ENCODE data around the gene YPEL1.
"Not testable (repeated sequence)": the region's sequence is repeated elsewhere in the genome, so short reads cannot be mapped to it uniquely, and the experiment has no call there.

Gene YPEL1

DNA sequence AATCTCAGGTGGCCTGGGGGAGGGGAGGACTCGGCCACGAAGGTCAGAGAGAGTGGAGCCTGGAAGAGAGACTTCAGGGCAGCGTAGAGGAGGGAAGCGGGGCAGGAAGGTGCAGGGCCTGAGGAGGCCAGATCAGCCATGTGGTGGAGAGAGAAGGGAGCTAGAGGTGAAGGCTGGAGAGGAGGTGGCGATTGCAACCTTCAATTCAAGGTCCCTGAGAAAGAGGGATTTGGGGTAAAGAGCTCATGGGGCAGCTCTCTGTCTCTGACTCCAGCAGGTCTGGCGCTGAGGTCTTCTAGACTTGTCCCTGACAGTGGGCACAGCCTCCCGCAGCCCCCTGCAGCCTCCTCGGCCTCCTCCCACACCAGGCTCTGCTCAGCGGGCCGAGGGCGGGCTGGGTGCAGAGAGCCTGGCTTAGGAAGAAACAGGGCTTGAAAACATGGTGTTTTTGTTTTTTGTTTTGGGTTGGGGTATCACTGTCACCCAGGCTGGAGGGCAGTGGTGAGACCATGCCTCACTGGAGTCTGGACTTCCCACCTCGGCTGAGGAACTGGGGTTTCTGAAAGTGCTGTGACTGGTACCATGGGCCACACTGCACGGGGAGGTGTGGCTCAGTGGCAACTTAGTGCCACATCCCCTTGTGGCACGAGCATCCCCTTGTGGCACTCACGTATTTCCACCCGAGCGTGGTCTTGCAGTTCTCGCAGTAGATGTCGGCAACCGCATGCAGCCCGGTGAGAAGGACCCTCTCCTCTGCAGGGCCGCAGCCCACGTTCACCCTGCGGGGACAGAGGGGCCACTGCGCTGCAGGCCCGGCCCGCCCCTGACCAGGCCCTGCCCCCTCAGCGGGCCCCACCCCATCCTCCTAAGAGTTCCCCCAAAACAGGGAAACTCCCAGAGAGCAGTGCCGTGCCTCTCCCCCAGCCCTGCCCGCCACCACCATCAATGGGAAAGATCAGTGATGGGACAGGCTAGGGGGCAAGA, 32.6 kb downstream of the YPEL1 start:
- DNase-seq (ENCODE audit: low read depth, low spot score) = no peak
- no peak overlapping the region for H3K27ac ChIP-seq

DNA sequence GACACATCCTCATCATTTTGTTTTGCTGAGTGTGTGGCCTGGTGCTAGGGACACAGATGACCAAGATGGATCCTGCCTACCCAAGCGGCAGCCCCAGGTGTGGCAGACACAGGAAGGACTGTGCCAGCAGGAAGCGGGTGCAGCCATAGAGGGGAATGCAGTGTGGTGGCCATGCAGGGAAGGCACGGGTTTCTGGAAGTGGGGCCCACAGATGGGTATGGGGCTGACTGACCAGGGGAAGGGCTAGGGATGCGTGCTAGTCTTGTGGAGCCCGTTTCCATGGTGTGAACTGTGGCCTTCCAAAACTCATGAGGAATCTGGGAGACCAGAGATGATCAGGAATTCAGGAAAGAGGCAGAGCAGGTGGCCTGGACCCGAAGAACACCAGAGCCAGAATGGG, 33.5 kb downstream of the YPEL1 start:
- no peak overlapping the region for H3K27ac ChIP-seq
- DNase-seq (ENCODE audit: low read depth, low spot score) = no peak

DNA sequence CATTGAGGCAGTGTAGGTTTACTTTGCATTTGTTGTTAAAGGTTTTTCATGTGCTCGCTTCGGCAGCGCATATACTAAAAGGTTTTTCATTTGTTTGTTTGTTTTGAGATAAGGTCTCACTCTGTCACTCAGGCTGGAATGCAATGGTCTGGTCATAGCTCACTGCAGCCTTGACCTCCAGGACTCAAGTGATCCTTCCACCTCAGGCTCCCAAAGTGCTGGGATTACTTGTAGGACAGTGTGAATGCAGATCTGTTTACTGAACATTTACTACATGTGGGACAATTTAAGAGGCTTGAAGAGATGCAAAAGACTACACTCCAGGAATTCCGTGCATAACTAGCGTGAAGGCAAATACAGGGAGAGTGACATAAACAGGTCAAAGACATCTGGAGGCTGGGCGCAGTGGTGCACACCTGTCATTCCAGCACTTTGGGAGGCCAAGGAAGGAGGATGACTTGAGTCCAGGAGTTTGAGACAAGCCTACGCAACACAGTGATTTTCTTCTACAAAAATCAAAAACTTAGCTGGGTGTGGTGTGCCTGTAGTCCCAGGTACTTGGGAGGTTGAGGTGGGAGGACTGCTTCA, 34.1 kb downstream of the YPEL1 start:
- H3K27ac ChIP-seq = no peak overlapping the region
- no peak for DNase-seq (ENCODE audit: low read depth, low spot score)

DNA sequence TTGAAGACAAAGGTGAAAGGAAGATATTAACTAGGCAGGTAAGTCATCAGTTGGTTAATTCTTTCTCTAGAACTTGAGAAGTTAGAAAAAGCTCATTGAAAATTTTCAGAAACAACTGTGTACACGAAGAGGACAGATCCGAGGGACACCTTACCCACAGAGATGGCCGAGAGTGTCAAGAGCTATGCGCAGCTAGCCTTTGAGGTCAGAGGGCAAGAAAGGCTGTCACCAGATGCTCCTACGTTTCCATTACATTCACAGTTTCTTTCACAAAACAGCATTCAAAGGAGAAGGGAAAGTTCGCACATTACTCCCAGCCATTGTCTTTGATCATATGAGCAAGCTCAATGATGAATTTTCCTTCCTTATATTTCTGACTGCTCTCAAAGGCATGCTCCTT, 34.8 kb downstream of the YPEL1 start:
- H3K27ac ChIP-seq = no peak overlapping the region
- DNase-seq (ENCODE audit: low read depth, low spot score) = no peak

DNA sequence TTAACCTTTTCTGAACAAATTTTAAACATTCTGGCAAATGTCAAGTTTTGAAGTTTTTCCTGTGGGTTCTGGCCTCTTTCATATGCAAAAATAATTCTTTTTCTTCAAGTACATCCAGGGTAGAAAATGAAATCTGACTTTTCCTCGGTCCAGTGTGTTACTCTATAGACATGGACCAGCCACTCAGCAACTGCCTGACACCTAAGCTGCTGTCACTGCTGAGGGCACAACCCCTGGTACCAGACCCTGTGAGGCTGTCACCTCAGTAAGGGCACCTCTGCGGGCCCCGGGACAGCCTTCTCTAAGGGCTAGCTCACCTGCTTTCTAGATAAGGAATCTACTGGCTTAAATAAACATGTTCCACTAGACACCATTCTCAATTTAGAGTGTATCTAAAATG, 36.0 kb downstream of the YPEL1 start:
- no peak overlapping the region for H3K27ac ChIP-seq
- DNase-seq (ENCODE audit: low read depth, low spot score) = no peak

DNA sequence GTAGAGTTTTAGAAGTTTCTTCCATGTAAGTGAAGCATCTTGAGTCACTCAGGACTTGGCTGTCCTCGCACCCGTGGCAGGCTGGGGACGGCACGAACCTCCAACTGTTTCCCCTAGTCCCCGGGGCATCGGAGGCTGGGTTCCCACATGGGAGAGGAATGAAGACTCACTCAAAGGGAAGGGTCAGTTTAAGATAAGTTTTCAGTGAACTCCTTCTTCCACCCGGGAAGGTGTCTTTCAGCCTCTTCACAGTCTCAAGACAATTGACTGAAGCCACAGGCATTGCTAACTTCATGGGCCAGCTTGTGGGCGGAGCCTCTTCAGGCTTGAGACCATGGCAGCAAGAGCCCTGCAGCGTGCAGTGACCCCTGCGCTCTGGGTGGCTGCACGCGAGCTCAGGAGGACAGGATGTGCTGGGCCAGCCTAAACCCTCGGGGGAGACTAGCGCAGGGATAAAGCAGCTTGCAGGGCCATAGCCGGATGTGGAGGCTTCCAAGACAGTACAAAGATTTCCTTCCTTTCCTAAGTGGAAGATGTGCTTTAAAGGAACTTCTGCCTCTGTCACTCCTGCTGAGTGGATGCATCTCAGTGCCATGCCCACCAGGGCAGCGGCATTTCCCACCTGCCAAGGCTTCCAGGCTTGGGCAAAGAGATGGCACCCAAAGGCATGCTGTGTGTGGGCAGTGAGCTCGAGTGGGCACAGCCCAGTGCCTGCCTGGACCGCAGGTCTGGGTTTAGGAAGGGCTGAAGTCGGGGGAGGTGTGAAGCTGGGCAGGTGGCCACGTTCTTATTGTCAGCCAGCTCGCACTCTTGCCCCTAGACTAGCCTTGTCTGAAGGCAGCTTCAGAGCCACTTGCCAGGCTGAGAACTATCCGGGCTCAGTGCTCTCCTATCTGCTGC, 36.9 kb downstream of the YPEL1 start:
- DNase-seq (ENCODE audit: low read depth, low spot score) = no peak
- no peak overlapping the region for H3K27ac ChIP-seq

DNA sequence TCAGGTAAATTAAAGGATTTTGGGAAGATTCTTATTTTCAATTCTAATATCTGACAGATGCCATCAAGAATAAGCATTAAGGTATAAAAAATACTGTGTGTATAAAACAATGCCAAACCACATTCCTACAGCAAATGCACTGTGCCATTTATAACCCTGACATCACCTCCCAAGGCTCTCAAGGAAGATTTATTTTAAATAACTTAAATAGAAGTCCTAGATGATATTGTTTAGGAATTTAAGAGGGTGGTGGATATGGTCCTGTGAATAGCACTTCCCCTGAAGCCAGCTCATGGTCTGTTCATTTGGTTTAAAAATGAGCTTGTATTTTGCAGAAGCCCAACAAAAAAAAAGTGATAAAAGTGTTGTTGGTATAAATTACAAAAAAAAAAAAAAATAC, 37.7 kb downstream of the YPEL1 start:
- no peak overlapping the region for H3K27ac ChIP-seq
- DNase-seq (ENCODE audit: low read depth, low spot score) = no peak

DNA sequence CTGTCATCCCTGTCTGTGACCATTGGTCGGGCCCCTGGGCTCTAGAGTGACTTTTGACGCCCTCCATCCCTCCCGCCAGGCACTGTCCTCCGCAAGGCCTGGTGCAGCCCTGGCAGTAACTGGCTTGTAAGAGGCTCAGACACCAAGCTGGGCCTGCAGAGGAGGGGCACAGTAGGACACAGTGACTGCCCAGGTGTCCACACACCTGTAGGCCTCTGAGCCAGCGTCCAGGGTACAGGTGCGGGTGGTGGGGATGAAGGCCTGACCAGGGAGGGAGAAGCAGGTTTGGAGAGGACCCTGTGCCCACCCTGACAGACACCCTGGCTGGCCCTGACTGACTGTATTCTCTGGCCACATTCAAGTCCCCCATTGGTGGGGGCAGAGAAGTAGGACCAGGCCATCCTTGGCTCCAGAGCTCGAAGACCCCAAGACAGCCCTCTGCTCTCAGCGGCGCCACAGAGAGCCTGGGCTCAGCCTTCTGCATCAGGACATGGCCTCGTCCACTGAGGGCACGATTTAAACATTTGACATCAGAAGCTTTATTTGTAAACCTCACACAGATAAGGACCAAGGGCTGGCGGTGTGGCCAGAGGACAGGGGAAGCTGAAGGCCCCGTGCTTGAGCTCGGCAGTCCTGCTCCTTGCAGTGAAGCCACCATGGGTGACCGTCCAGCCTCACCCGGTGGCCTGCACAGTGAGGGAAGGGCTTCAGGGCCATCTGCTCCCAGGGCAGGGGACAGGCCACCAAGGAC, 38.4 kb downstream of the YPEL1 start:
- DNase-seq (ENCODE audit: low read depth, low spot score) = no peak
- H3K27ac ChIP-seq = no peak overlapping the region

DNA sequence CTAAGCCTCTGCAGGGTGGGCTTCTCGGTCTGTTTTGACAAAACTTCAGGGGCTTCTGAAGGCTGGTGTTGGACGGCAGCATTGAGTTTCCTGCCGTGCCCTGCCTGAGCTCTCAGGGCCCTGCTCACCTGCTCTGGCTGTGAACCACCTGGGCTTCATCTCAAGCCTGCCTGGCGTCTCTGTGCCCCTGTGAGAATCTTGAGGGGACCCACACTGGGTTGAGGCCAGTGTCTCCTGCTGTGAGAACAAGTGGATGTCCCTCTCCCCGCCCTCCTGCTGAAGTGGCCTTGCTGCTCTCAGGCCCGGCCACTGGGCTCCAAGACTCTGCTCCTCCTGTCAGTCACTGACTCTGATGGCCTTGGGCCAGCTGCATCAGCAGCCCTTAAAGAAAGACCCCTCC, 39.5 kb downstream of the YPEL1 start:
- DNase-seq (ENCODE audit: low read depth, low spot score) = no peak
- H3K27ac ChIP-seq = no peak overlapping the region

DNA sequence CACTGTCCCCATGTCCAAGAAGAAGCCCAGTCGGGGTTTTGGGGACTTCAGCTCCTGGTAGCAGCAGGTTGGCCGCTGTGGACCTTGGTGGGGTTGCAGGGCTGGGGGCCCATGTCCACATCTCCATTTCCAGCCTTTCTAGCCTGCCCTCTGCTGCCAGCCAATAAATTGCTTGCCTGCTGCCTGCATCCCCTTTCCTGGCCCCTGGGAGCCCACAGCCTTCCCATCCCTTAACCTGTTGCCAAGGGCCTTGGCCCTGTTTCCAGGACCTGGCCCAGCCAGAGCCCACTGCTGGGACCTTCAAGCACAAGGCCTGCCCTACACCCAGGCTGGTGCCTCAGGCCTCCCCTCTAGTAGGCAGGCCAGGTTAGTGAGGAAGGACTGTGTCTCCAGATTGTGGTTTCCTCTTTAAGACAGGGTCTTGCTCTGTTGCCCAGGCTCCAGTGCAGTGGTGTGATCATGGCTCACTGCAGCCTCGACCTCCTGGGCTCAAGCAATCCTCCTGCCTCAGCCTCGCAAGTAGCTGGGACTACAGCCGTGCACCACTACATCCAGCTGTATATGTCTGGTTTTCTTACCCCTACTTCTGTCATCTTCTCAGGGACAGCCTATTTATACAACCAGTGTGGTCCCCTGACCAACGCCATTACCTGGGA, 40.0 kb downstream of the YPEL1 start:
- no peak for DNase-seq (ENCODE audit: low read depth, low spot score)
- no peak overlapping the region for H3K27ac ChIP-seq

DNA sequence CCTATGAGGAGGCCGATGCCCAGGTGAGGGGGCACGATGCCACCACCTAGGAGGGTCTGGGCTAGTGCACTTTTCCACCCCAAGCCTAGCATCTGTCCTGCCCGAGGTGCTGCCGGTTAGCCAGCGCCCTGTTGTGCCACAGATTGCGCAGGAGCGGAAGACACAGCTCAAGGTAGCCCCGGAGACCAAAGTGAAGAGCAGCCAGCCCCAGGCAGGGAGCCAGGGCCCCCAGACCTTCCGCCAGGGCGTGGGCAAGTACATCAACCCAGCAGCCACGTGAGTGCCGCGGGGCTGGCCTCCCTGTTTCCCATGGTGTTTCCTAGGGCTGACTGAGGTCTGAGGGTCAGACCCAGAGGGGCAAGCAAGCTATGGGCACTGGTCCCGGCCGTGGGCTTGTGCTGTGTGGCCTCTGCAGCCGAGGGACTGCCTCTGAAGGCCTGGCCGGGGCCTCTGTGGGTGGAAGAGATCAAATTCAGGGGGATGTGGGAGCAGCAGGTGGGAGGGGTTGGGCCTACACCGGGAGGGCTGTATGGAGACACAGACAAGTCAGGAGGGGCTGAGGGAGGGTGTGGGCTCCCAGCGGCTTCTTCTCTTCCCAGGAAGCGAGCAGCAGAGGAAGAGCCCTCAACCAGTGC, 40.7 kb downstream of the YPEL1 start:
- H3K27ac ChIP-seq = no peak overlapping the region
- DNase-seq (ENCODE audit: low read depth, low spot score) = no peak

DNA sequence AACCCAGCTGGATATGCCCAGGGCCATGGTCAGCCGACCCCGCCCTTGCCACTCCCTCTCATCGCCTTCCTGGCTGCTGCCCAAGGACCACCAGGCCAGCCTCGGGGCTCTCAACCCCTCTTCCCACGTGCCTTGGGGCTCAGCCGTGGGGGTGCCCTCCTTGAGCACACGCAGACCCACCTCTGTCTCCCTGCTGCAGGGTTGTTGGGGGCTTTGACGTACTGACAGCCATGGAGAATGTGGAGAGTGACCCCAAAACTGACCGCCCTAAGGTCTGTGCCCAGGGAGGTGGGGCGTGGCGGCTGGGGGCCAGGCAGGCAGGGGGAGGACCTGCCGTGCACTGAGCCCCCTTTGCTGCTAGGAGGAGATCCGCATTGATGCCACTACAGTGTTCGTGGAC, 41.2 kb downstream of the YPEL1 start:
- no peak for DNase-seq (ENCODE audit: low read depth, low spot score)
- H3K27ac ChIP-seq = no peak overlapping the region

DNA sequence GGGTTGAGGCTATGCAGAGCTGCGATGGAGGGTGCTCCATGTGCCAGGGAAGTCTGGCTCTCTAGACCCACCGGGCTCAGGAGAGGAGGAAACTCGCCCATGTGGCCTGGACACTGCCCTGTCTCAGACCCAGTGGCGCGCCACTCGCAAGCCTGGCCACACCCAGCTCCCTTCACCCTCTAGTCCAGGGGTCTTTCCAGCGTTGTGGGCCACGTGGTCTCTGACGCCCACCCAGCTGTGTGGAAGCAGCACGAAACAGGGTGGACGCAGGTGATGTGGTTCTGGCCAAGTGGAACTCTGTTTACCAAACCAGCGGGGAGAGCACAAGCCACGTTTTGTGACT, 41.6 kb downstream of the YPEL1 start:
- no peak overlapping the region for H3K27ac ChIP-seq
- DNase-seq (ENCODE audit: low read depth, low spot score) = no peak

DNA sequence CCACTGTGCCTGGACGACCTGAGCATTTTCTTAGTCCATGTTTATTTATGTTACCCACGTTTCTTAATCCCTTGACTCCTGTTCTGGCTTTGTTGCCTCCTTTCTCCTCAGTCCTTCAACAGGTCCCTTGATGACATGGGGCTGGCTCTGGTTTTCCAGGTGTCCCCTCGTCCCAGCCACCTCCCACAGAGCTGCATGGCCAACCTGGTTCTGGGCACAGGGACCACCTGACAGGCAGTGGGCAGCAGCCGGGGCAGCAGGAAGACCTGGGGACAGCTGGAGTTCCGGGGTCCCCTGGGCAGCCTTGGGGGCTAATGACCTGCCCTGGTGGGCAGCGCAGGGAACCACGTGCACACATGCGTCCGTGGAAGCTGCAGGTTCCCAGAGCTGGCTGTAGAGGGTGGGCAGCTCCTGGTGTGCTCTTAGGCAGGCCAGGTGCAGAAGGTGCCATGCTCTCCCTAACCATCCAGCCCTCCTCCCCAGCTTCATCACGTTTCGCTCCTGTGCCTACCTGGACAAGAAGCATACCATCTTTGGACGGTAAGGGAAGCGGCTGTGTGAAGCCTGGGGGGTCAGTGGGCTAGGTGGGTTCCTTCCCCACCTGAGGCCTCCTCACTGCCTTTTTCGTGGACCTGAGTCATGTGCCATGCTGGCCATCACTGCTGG, 42.1 kb downstream of the YPEL1 start:
- DNase-seq (ENCODE audit: low read depth, low spot score) = no peak

DNA sequence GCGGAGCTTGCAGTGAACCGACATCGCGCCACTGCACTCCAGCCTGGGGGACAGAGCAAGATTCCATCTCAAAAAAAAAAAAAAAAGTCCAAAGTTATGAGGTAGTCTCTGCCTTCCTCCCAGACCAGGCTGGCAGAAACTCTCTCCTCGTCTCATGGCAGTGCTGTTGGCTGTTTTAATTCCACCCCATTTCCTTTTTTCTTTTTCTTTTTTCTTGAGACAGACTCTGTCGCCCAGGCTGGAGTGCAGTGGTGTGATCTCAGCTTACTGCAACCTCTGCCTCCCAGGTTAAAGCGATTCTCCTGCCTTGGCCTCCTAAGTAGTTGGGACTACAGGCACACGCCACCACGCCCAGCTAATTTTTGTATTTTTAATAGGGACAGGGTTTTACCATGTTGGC, 42.7 kb downstream of the YPEL1 start:
- H3K27ac ChIP-seq; DNase-seq (ENCODE audit: low read depth, low spot score): not testable (repeated sequence)

More for the DNA sequence above, 42.1 kb downstream of the YPEL1 start:
- H3K27ac ChIP-seq = no peak overlapping the region

DNA sequence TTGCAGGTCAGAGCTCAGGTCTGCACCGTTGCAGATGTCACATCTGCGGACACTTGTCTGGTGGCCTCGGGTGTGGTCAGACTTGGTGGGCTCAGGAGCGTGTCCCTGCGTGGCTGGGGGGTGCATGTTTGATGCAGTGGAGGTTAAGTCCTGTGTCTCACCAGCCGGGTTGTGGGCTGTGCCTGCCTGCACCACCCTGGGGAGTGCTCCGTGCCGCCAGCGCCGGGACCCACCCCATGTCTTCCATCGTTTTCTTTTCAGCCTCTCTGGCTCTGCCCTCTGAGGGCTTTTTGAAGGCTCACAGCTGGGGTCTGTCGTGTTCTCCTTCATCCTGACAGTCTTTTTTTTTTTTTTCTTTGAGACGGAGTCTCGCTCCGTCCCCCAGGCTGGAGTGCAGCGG, 43.8 kb downstream of the YPEL1 start:
- no peak for DNase-seq (ENCODE audit: low read depth, low spot score)
- H3K27ac ChIP-seq = no peak overlapping the region

DNA sequence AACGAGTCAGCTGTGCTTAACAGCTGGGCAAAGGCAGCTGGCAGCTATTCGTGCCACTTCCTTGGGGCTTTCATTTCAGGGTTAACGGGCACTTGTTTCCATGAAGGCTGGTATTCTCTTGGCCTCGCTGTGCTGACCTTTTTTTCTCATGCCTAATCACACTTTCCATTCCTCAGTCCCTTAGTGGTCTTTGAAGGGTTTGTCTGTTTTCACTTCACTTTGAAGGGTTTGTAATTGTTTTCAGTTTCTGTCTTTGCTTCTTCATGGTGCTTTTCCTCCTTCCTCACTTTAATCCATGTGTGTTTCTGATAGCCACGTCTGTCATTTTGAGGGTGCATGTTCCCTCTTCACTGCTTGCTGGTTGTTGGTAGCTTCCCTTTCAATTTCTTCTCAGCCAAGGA, 45.2 kb downstream of the YPEL1 start:
- H3K27ac ChIP-seq = no peak overlapping the region
- DNase-seq (ENCODE audit: low read depth, low spot score) = no peak

DNA sequence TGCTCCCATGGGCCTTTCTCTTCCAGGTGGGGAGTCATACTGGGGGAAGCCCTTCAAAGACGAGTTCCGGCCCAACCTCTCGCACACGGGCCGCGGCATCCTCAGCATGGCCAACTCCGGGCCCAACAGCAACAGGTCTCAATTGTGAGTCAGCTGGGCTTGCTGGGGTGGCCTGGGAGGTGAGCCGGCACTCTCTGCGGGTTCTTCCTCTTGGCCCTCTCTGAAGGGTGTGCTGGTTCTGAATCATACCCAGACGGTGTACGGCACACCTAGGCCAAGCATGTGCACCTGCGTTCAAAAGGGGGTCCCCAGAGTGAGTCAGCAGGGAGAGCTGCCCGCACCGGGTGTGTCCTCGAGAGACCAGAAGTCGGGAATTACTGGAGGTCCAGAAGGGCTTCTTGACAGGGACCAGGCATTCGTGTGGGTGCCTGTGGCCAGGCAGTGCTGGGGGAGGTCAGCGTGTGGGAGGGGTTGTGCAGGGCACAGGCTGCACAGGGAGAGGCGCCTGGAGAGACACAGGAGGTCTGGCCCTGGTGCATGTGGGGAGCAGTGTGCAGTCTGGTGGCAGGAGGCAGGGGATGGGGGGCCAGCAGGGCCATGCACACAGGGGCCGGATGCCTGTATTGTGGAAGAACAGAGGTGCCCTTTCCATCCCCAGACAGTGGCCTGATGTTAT, 46.8 kb downstream of the YPEL1 start:
- no peak for DNase-seq (ENCODE audit: low read depth, low spot score)
- H3K27ac ChIP-seq = no peak overlapping the region
